HEK293 (cell line): Measurements from ENCODE around the gene CXCL12.

Experiments used
- GLI4 ChIP-seq: fragments of 450-650 bp; formaldehyde crosslinking; IDR thresholded peaks from 2 replicates; pipeline ENCODE4 v1.5.1; 2016; ENCODE audit warnings: missing biosample characterization, missing genetic modification characterization
- MYNN ChIP-seq: fragments of 450-650 bp; formaldehyde crosslinking; IDR thresholded peaks from 2 replicates; pipeline ENCODE4 v1.5.1; 2016; ENCODE audit warnings: missing biosample characterization, missing genetic modification characterization, borderline replicate concordance
- TCF7L2 ChIP-seq: IDR thresholded peaks from 2 replicates; pipeline ENCODE4 v1.6.1; 2011; ENCODE audit warnings: low read depth, mild to moderate bottlenecking, inconsistent platforms, low read length, moderate library complexity, borderline replicate concordance
- ZBTB21 ChIP-seq: fragments of 450-650 bp; formaldehyde crosslinking; IDR thresholded peaks from 2 replicates; pipeline ENCODE4 v1.5.1; 2017; ENCODE audit warnings: missing biosample characterization, missing genetic modification characterization
- ZNF146 ChIP-seq: fragments of 450-650 bp; formaldehyde crosslinking; IDR thresholded peaks from 2 replicates; pipeline ENCODE4 v1.5.1; 2016; ENCODE audit warnings: missing biosample characterization, missing genetic modification characterization
- ZNF274 ChIP-seq, 2 experiments: fragments of 200-500 bp in 1 of 2; fragments of 450-650 bp in 1 of 2; sonication (Bioruptor generic) in 1 of 2; formaldehyde crosslinking in 1 of 2; IDR thresholded peaks; 2 replicates each; pipeline versions ENCODE4 v1.5.1 to v1.6.1; 2014 to 2016; ENCODE audit warnings: borderline replicate concordance in 1 of 2, inconsistent platforms in 1 of 2, low read length in 1 of 2, missing biosample characterization in 1 of 2, missing genetic modification characterization in 1 of 2
- ZNF311 ChIP-seq: fragments of 450-650 bp; formaldehyde crosslinking; IDR thresholded peaks from 2 replicates; pipeline ENCODE4 v1.5.1; 2017; ENCODE audit warnings: missing biosample characterization, missing genetic modification characterization, borderline replicate concordance
- ZNF600 ChIP-seq: fragments of 450-650 bp; formaldehyde crosslinking; IDR thresholded peaks from 2 replicates; pipeline ENCODE4 v1.5.1; 2016; ENCODE audit warnings: missing biosample characterization, missing genetic modification characterization
- ZNF707 ChIP-seq: fragments of 450-650 bp; formaldehyde crosslinking; IDR thresholded peaks from 2 replicates; pipeline ENCODE4 v1.5.1; 2016; ENCODE audit warnings: missing biosample characterization, missing genetic modification characterization
- ZSCAN4 ChIP-seq: fragments of 450-650 bp; formaldehyde crosslinking; IDR thresholded peaks from 2 replicates; pipeline ENCODE4 v1.5.1; 2017; ENCODE audit warnings: missing biosample characterization, missing genetic modification characterization
- TF ChIP-seq, protein P1 (sequence below): fragments of 450-650 bp; formaldehyde crosslinking; IDR thresholded peaks from 2 replicates; pipeline ENCODE4 v1.5.1; 2016; ENCODE audit warnings: missing biosample characterization, missing genetic modification characterization
- TF ChIP-seq, protein P2 (sequence below): sonication (generic); formaldehyde crosslinking; IDR thresholded peaks from 2 replicates; pipeline ENCODE4 v1.8.1; 2022; ENCODE audit warnings: mild to moderate bottlenecking, moderate library complexity, missing genetic modification reagents
- TF ChIP-seq, protein P3 (sequence below): fragments of 450-650 bp; formaldehyde crosslinking; IDR thresholded peaks from 2 replicates; pipeline ENCODE4 v1.5.1; 2016; ENCODE audit warnings: missing biosample characterization, missing genetic modification characterization

DNA sequence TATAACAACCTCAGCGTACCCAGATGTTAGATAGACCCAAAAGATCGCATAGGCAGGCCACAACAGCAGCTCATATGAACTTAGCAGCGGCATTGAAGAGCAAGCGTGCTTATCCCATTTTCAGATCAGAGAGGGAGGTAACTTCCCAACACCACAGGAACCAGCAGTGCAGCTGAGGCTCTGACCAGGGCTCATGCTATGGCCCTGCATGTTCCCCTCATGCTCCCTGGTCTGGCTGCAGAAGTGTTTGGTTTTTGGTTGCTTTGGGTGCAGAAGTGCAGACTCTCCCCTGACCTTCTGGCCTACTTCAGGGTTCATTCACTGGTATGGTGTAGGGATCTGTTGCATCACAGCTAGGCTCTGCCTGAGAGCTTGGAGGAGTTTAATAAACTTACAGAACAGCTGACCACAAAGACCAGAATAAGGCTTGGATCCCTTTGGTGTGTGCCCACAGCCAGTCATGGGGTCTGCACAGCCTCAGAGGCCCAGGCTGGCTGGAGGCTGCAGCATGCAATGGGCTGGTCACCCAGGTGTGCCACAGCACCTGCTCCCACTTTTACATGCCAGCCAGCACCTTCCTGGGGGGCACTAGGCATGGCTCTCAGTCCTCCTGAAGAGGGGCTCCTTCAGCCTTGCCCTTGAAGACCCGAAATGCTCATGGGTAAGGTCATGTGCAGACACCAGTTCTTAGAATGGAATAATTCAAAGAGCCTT lies 9.1 kb upstream of the CXCL12 start:
- TF ChIP-seq ZNF707 (tag by site-specific recombination) (no peak), TCF7L2 (no peak), ZNF274 (IDR thresholded peaks at IDR 0.05; ENCODE audit: low read length) (no peak), ZNF274 (tag by site-specific recombination; IDR thresholded peaks at IDR 0.05; ENCODE audit: borderline replicate concordance) (no peak), ZNF600 (tag by site-specific recombination) (no peak), ZSCAN4 (no peak), GLI4 (no peak), ZBTB21 (no peak), ZNF311 (tag by site-specific recombination) (no peak), ZNF146 (tag by site-specific recombination) (no peak), MYNN (no peak)
- TF ChIP-seq, protein P1, sequence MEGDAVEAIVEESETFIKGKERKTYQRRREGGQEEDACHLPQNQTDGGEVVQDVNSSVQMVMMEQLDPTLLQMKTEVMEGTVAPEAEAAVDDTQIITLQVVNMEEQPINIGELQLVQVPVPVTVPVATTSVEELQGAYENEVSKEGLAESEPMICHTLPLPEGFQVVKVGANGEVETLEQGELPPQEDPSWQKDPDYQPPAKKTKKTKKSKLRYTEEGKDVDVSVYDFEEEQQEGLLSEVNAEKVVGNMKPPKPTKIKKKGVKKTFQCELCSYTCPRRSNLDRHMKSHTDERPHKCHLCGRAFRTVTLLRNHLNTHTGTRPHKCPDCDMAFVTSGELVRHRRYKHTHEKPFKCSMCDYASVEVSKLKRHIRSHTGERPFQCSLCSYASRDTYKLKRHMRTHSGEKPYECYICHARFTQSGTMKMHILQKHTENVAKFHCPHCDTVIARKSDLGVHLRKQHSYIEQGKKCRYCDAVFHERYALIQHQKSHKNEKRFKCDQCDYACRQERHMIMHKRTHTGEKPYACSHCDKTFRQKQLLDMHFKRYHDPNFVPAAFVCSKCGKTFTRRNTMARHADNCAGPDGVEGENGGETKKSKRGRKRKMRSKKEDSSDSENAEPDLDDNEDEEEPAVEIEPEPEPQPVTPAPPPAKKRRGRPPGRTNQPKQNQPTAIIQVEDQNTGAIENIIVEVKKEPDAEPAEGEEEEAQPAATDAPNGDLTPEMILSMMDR (tag by site-specific recombination): no peak
- TF ChIP-seq, protein P2, sequence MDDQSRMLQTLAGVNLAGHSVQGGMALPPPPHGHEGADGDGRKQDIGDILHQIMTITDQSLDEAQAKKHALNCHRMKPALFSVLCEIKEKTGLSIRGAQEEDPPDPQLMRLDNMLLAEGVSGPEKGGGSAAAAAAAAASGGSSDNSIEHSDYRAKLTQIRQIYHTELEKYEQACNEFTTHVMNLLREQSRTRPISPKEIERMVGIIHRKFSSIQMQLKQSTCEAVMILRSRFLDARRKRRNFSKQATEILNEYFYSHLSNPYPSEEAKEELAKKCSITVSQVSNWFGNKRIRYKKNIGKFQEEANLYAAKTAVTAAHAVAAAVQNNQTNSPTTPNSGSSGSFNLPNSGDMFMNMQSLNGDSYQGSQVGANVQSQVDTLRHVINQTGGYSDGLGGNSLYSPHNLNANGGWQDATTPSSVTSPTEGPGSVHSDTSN: no peak
- TF ChIP-seq, protein P3, sequence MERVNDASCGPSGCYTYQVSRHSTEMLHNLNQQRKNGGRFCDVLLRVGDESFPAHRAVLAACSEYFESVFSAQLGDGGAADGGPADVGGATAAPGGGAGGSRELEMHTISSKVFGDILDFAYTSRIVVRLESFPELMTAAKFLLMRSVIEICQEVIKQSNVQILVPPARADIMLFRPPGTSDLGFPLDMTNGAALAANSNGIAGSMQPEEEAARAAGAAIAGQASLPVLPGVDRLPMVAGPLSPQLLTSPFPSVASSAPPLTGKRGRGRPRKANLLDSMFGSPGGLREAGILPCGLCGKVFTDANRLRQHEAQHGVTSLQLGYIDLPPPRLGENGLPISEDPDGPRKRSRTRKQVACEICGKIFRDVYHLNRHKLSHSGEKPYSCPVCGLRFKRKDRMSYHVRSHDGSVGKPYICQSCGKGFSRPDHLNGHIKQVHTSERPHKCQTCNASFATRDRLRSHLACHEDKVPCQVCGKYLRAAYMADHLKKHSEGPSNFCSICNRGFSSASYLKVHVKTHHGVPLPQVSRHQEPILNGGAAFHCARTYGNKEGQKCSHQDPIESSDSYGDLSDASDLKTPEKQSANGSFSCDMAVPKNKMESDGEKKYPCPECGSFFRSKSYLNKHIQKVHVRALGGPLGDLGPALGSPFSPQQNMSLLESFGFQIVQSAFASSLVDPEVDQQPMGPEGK (tag by site-specific recombination): no peak
